GM18519 (cell line): ENCODE measurements around the gene SETBP1.
A peak's percentile ranks its signal among the peaks of the same experiment; 100 is the strongest.

Experiments used
- ATAC-seq: cut with Tn5 transposase; IDR thresholded peaks from one replicate; pipeline ENCODE4 v1.9.1; 2021; ENCODE audit warnings: mild to moderate bottlenecking, moderate library complexity; ENCODE audit not compliant: unreplicated experiment, low FRiP score

Gene SETBP1

DNA sequence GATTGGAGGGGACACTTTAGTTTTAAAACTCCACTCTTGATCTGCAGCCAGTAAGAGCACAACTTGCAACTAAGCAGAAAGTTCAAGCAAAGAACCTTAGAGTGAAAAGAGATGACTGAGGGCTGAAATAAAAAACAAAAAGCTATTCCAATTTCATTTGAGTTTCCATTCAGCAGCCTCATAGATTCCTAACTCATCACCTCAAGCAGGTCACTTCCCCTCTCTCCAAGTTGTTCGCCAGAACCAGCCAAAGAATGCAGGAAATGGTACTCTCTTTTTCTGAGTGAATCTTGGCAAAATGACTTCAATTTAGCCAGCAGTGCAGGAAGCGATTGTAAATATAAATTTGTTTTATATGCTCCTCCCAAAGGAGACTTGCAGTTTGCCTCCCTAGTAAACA is 213.3 kb downstream of the SETBP1 start:
- ATAC-seq: no peak

GRCh38 chr18:44895176-44895798 is 214.6 kb downstream of the SETBP1 start:
- ATAC-seq: no peak

GRCh38 chr18:44896846-44897245 is 216.2 kb downstream of the SETBP1 start:
- no peak for ATAC-seq

DNA sequence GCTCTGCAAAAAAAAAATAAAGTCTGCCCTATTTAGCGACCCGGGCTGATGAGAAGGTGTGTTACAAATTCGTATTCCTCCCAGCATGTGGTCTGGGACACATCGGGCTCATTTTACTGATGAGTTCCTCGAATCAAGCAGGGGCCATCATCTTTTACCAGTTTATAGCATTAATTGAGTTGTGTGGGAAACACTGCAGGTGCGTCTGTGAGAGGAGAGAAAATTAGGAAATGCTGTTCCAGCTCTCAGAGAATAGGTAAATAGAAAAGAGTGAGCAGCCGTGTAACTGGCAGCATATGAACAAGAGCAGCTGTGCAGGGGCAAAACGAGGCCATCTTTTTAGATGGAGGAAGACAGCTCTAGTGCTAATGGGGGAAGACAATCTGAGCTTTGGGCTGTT is 216.7 kb downstream of the SETBP1 start:
- no peak for ATAC-seq

DNA sequence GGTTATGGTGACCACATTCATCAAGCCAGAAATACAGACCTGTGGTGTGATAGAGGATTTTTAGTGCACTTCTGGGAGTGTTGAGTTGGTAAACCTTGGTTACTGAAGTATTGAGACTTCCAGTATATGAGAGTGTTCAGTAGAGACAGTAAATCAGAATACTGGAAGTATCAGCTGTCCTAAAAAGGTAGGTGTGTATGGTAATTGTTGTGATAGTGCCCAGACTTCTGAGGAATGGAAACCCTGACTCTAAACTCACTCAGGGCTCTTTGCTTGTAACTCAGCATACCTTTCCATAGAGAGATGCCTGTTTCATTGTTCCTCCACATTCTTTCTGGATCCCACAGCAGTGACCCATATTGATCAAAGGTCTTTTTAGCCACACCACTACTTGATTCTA is 217.1 kb downstream of the SETBP1 start:
- ATAC-seq: no peak

DNA sequence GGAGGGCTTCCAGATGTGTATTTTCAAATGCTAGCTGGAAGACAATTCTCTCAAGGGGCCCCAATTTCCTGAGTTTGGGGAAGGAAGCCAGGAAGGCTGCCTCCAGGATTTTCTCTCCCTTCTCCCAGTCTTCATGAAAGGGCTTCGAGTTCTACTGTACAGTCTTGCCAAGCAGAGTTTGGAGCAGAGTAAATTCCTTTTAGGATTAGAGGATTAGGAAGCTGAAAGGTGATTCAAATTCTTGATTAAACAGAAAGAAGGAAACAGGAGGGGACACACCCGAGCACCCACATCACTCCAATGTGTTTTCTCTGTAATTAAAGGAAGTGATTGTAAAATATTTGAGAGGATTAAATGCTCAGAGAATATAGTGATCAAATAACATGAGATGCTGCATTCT is 217.8 kb downstream of the SETBP1 start:
- ATAC-seq: no peak

- ATAC-seq: no peak
Observed at GRCh38 chr18:44899832-44900231, 219.1 kb downstream of the SETBP1 start.

- ATAC-seq: no peak
Observed at GRCh38 chr18:44900627-44901026, 219.9 kb downstream of the SETBP1 start.

DNA sequence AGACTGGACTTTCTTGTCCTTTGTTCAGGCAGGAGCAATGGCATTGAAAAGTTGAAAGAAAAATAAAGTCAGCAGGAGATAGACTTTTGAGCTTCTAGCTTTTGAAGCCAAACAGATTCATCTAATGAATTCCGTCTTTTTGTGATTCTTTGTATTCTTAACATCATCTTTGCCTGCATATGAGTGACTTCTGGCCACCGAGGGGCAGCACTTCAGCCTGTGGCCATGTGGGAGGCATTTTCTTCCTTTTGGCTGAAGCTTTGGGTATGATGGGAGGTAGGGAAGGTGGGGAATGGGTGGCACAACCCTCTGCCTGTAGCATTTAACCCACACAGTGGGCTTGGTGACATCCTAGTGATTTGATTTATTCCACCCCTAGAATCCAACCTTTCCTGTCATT is 220.6 kb downstream of the SETBP1 start:
- no peak for ATAC-seq

DNA sequence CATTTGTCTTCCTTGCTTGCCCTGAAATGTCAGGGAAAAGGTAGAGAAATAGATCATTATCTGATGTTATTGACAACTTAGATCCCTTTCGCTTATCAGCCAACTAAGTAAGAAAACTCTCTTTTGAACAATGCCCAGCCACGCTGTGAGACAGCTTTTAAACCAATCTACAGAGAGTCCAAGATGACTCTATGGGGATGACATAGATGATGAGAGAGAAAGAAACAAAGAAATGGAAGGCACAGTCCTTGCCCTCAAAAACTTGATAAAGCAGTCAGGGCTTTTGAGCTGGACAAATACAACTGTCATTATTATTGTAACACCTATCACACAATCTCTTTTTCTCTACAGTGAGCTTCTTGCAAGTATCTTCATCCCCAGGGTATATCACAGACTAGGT is 222.6 kb downstream of the SETBP1 start:
- no peak for ATAC-seq

DNA sequence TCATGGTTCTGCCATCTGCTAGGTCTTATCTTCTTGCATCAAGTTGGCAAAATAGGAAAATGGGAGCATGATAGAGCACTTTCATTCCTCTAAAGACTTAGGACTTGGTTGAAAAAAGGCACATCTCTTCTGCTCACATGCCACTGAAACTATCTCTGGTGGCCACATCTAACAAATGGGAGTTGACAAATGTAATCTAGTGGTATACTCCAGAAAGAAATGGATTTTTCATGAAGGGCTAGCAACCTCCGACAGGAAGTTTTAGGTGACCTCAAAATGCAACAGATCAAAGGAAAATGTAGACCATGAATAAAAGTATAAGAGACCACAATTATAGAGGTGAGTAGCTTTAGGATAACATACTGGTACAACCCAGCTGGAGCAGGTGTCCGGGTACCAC is 224.1 kb downstream of the SETBP1 start:
- ATAC-seq: no peak

GRCh38 chr18:44909191-44909719 is 228.6 kb downstream of the SETBP1 start:
- peak; percentile 90 for ATAC-seq

- no peak for ATAC-seq
Observed at GRCh38 chr18:44911260-44911659, 230.6 kb downstream of the SETBP1 start.

GRCh38 chr18:44911773-44912172 is 231.1 kb downstream of the SETBP1 start:
- no peak for ATAC-seq

- ATAC-seq: no peak
Observed at GRCh38 chr18:44912740-44913478, 232.2 kb downstream of the SETBP1 start.

DNA sequence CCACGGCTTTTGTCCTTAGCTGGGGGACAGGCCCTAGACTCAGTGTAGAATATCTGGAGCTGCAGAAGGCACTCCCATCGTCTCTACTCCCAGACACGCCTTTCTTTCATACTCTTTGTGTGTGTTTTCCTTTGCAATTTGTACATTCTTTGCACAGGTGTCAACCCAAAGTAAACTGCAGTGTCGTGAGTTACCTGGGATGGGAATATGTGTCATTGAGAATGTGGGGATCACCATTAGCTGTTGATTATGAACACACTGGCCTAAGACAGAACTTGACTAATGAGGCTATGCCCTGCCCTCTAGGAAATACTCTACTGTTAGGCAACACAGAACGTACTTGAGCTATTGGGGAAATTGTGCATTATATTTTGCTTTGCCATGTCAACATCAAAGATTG is 233.3 kb downstream of the SETBP1 start:
- ATAC-seq: no peak

DNA sequence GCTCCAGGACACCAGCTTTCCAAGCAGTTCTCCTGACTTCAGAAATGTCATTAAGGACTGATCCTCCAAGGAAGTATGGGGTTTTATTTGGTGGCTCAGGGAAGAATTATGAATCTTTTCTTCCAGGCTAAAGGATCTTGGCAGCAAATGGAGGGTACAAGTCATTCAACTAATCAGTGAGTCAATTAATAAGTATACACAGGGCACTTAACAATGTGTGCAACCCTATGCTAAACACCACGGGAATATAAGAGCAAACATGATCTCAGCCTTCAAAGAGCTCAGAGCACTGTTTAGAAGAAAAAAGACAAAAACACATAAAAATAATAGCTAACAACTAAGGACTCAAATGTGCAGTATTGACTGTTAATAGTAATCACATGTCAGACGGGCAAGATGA is 234.5 kb downstream of the SETBP1 start:
- ATAC-seq: no peak

DNA sequence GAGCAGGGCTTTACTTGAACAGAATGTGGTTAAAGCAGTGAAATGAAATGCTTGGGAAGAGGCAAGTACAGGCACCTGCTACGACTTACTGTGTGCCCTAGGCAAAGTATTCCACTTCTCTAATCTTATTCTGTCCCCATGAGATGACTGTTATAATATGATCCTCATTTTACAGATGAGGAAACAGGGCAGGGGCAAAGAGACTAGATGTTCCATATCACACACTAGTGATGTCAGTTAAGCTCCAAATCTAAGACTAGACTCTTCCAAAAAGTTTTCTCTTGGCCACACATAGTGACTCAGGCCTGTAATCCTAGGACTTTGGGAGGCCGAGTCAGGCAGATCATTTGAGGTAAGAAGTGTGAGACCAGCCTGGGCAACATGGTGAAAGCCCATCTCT is 235.0 kb downstream of the SETBP1 start:
- no peak for ATAC-seq

GRCh38 chr18:44916429-44917207 is 235.9 kb downstream of the SETBP1 start:
- no peak for ATAC-seq

DNA sequence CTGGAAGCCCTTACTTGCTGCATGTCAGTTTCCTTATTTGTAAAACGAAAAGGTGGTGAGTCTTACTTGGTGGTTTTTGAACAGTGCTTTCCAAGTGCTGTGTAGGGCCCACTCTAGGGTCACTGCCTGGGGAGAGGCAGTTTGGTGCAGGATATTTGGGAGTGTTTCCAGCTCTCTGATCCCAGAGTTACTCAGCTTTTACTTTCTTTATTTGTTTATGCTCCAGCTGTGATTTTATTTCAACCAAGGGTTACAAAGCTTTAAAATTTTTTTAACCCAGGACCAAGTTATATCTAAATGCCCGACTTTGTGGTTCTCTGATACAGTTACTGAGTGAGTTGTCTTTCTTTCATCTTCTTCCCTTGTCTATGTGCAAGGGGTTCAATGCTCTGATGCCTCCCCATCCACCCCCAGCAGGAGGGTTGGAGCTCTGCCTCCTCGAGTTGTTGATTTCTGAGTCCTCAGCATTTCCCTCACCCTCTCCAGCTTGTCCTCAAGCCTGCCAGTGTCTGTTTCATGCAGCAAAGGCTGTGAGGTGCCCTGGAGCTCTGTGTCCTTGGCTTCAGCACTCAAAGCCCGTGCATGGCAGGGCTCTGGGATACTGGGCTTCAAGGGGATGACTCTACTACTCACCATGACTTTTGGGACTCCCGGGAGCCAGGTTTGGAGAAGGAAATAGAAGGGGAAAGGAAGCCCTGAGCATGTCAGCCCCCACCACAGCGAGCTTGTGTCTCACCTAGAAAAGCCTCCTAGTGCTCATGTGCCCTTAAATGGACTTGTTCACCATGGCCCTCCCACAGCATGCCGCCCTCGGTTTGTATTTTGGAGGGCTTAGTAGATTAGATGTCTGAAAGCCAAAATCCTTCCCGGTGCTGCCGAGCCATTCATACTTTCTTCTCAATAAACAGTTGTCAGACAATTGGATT is 236.8 kb downstream of the SETBP1 start:
- no peak for ATAC-seq
